Keratinocyte (primary cell): ENCODE measurements around the gene DPY19L1.
A peak's percentile ranks its signal among the peaks of the same experiment; 100 is the strongest.

Experiments
- EZH2 ChIP-seq: IDR thresholded peaks from one replicate; pipeline ENCODE4 v1.6.1; 2012; ENCODE audit warnings: inconsistent platforms, mild to moderate bottlenecking, low read length, moderate library complexity
- TF ChIP-seq, protein P1 (sequence below), 3 experiments: IDR thresholded peaks in 1 of 3; conservative IDR thresholded peaks in 1 of 3; optimal IDR thresholded peaks in 1 of 3; 2 replicates in 2 of 3; 3 replicates in 1 of 3; pipeline versions ENCODE3 to v1.5.1; 2011; ENCODE audit warnings: low read length in 3 of 3, mild to moderate bottlenecking in 3 of 3, moderate library complexity in 2 of 3, control low read depth in 1 of 3, inconsistent platforms in 1 of 3; ENCODE audit not compliant: insufficient read depth in 2 of 3; ENCODE audit errors: extremely low read depth in 1 of 3

DNA sequence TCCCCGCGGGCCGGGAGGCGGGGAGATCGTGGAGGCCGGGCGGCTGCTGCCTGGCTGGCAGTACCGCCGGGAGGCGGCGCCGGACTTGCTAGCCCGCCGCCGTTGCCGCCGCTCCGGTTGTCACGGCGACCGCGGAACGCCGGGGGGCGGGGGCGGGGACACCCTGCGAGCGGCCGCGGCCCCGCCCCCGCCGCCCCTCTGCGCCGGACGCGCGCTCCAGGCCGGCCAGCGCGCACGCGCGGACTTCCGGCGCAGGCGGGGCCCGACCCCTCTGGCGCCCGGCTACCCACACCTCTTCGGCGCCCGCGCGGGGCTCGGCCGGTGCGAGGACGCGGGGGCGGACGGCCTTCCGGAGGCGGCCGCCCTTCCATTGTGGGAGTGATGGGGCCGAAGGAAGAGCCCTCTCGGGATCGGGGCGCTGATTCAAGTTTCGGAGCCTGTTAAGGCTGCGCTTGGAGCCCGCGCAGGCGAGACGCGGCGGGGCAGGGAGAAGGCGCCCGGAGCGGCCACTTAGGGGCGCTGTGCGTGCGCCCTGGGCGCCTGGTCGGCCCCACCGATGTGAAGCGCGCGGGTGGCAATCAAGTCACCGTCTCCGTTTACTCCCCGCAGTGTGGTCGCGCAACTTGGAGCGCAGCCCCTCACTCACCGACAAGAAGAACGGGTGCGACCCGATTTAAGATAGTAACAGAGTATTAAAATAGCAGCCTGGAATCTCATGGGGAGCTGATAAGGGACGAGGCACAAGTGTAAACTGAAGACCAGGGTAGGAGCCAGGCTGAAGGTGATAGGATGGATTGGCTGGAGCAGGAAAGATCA, 449 bp upstream of the DPY19L1 start:
- TF ChIP-seq, protein P1, sequence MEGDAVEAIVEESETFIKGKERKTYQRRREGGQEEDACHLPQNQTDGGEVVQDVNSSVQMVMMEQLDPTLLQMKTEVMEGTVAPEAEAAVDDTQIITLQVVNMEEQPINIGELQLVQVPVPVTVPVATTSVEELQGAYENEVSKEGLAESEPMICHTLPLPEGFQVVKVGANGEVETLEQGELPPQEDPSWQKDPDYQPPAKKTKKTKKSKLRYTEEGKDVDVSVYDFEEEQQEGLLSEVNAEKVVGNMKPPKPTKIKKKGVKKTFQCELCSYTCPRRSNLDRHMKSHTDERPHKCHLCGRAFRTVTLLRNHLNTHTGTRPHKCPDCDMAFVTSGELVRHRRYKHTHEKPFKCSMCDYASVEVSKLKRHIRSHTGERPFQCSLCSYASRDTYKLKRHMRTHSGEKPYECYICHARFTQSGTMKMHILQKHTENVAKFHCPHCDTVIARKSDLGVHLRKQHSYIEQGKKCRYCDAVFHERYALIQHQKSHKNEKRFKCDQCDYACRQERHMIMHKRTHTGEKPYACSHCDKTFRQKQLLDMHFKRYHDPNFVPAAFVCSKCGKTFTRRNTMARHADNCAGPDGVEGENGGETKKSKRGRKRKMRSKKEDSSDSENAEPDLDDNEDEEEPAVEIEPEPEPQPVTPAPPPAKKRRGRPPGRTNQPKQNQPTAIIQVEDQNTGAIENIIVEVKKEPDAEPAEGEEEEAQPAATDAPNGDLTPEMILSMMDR (optimal IDR thresholded peaks at IDR 0.05 in 1 of 3, IDR thresholded peaks at IDR 0.05 in 1 of 3, conservative IDR thresholded peaks at IDR 0.05 in 1 of 3; ENCODE audit: extremely low read depth in 1 of 3, insufficient read depth in 2 of 3, low read length in 3 of 3), result peak; percentile 62 to 94 (median 69)
- no peak for TF ChIP-seq EZH2
